ENCODE data around the gene RPS17. TPM values are rescaled to one million over a fixed set of nuclear protein-coding genes. Genes with fewer than 3 reads are reported as not detected.

Gene RPS17
- total and polyA plus RNA-seq, 2 of the 4 experiments (the other 2 are of a cell fraction), result 2,617 to 4,201 TPM

GRCh38 chr15:82545002-82545401 lies 4.7 kb upstream of the RPS17 start:
- dilution Hi-C loops (cut with HindIII; ENCODE audit: low sequenced_read_pairs, unreplicated experiment), result no loop called here

More at GRCh38 chr15:82545002-82545401, 4.7 kb upstream of the RPS17 start:
- Histone ChIP-seq H4K8ac (ENCODE audit: low read depth in 2 of 2, low read length in 2 of 2) (no peak overlapping the region), H3K4me1 (ENCODE audit: control insufficient read depth, insufficient read depth, low read length) (peaks cover 6% of the 10 kb centered on the region), H4K5ac (ENCODE audit: low read depth, low read length) (no peak overlapping the region), H2AK9ac (replicated peaks; ENCODE audit: low read depth, low read length, poor library complexity) (no peak overlapping the region), H3K36me3 (ENCODE audit: control insufficient read depth, insufficient read depth, low read length) (no peaks in the 10 kb centered on the region), H2AFZ (replicated peaks; ENCODE audit: low read length, poor library complexity) (no peak overlapping the region), H2BK5ac (ENCODE audit: low read depth, low read length, poor library complexity, severe bottlenecking) (no peak overlapping the region), H3K14ac (replicated peaks; ENCODE audit: low read depth, low read length) (no peak overlapping the region), H2BK15ac (ENCODE audit: low read depth, low read length) (no peak overlapping the region), H3K9me3 (ENCODE audit: control insufficient read depth, insufficient read depth, low read length) (no peaks in the 10 kb centered on the region), H3K27ac (ENCODE audit: insufficient read depth, low read length) (no peak overlapping the region), H3K18ac (ENCODE audit: low read depth, low read length) (no peak overlapping the region), H3K27me3 (ENCODE audit: control insufficient read depth, insufficient read depth, low read length) (no peaks in the 10 kb centered on the region), H2BK20ac (ENCODE audit: low read depth, low read length) (no peak overlapping the region), H3K56ac (ENCODE audit: extremely low read depth, insufficient read depth, low read length) (no peak overlapping the region), H3K23ac (ENCODE audit: low read depth, low read length) (no peak overlapping the region), H3K9ac (ENCODE audit: low read depth, low read length) (no peak overlapping the region), H3K79me1 (ENCODE audit: low read depth in 1 of 2, low read length in 2 of 2) (peaks cover 7 to 8% of the 10 kb centered on the region in 2 experiments), H4K91ac (ENCODE audit: insufficient read depth, low read depth, low read length) (no peak overlapping the region), H2AK5ac (ENCODE audit: low read depth, low read length) (no peak overlapping the region), H4K20me1 (ENCODE audit: insufficient read depth, low read length) (peaks cover 3% of the 10 kb centered on the region), H2BK120ac (ENCODE audit: low read depth, low read length) (no peak overlapping the region), H3K4me2 (ENCODE audit: low read depth, low read length) (no peak overlapping the region), H3K4me3 (ENCODE audit: insufficient read depth, low read depth, low read length) (no peak overlapping the region), H3K9me1 (ENCODE audit: insufficient read depth, low read length) (no peaks in the 10 kb centered on the region; the same call in 1 of the 2 replicates), H3K4ac (ENCODE audit: low read depth, low read length) (no peak overlapping the region)
- POLR2A ChIA-PET (ENCODE audit: unreplicated experiment), result no interaction called here
- WGBS, 2 experiments (ENCODE audit: extremely low coverage in 2 of 2, insufficient read length in 1 of 2), result no CpG with 5 or more reads among the region's 3 CpGs
- in situ Hi-C loops (cut with MboI; ENCODE audit: low sequenced_read_pairs), result no loop called here
- BruUV-seq (replicated peaks), result no TSS peak
- DNase-seq (no peak), ATAC-seq (ENCODE audit: low read depth) (no peak)
- CTCF ChIA-PET, result no interaction called here
- intact Hi-C loops (cut with micrococcal nuclease), result loop anchor here (10.0 kb wide), 1 partner anchor 160 kb away; the partner anchor contains the start of gene AP3B2
- no peak for TF ChIP-seq NFE2L2 (IDR thresholded peaks at IDR 0.05; ENCODE audit: low read depth, low read length)
- no peak for TF ChIP-seq CTCF (conservative IDR thresholded peaks at IDR 0.05; ENCODE audit: low read depth, low read length)
- TF ChIP-seq USF2 (IDR thresholded peaks at IDR 0.05; ENCODE audit: low read depth, low read length), result no peak
- no peak for TF ChIP-seq RAD21 (IDR thresholded peaks at IDR 0.05; ENCODE audit: low read length)
- no peak for TF ChIP-seq SMC3 (IDR thresholded peaks at IDR 0.05; ENCODE audit: low read depth, low read length)
- TF ChIP-seq MAFK (IDR thresholded peaks at IDR 0.05; ENCODE audit: low read depth, low read length), result no peak
- no peak for TF ChIP-seq RFX5 (IDR thresholded peaks at IDR 0.05; ENCODE audit: low read depth, low read length)

Measured in IMR-90 (cell line).